ENCODE measurements around the gene PAK4. TPM values are rescaled to one million over a fixed set of nuclear protein-coding genes. Genes with fewer than 3 reads are reported as not detected.

The PAK4 gene
- total RNA-seq, 2 experiments from 2014 or later: 9.8 to 11.5 TPM

GRCh38 chr19:39147480-39147879 is 21.9 kb downstream of the PAK4 start:
- CTCF ChIA-PET: no interaction called here
- Mint-ChIP-seq H3K27me3 (no peaks in the 10 kb centered on the region), H3K9me3 (no peaks in the 10 kb centered on the region), H3K36me3 (ENCODE audit: low read depth) (peaks cover 5% of the 10 kb centered on the region), H3K4me3 (no peak overlapping the region), H3K4me1 (ENCODE audit: low read depth) (peaks cover 11% of the 10 kb centered on the region), H3K27ac (no peak overlapping the region)
- DNase-seq (no peak), ATAC-seq (no peak)
- TF ChIP-seq CTCF (IDR thresholded peaks at IDR 0.05): no peak
- intact Hi-C loops (cut with micrococcal nuclease): no loop called here
- POLR2A ChIA-PET: no interaction called here

DNA sequence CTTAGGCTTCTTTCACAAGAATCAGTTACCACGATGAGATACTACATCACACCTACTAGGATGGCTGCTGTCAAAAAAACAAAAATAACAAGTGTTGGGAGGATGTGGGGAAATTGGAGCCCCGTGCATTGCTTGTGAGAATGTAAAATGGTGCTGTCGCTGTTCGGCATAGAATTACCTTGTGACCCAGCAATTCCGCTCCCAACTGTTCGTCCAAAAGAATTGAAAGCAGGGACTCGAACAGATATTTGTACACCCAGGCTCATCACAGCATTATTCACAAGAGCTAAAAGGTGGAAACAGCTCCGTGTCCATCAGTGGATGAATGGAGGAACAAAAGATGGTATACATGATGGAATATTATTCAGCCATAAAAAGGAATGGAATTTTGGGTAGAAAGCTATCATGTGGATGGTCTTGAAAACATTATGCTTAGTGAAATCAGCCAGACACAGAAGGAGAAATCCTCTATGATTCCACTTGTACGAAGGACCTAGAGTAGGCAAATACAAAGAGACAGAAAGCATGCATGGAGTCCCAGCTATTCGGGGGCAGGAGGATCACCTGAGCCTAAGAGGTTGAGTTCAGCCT is 23.4 kb downstream of the PAK4 start:
- ATAC-seq: no peak
- DNase-seq: no peak
- ChIA-PET CTCF (interaction anchor here (1.2 kb wide), 1 partner anchor 38 kb away, joined by 3 read pairs; no protein-coding TSS in a partner anchor), POLR2A (no interaction called here)
- Mint-ChIP-seq H3K9me3 (no peaks in the 10 kb centered on the region), H3K27me3 (no peaks in the 10 kb centered on the region), H3K4me1 (ENCODE audit: low read depth) (peaks cover 9% of the 10 kb centered on the region), H3K4me3 (no peak overlapping the region), H3K27ac (no peak overlapping the region), H3K36me3 (ENCODE audit: low read depth) (peaks cover 5% of the 10 kb centered on the region)
- intact Hi-C loops (cut with micrococcal nuclease): no loop called here
- TF ChIP-seq CTCF (IDR thresholded peaks at IDR 0.05): no peak

DNA sequence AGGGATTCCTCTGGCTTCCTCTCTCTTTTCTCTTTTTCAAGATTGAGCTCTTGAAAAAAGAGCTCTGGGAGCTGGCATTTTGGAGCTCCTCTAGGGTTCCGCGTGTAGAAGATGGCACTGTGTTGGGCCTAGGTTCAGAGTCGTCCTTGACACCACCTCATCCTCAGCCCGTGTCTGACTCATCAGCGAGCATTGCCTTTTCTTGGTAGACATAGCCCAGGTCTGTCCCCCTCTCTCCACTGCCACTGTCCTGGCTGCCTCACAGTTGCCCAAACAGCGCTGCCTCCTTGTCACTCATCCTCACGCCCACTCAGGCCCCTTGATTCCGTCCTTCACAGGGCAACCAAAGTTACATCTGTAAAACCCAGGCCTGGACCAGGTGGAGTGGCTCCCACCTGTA is 24.6 kb downstream of the PAK4 start:
- no peak overlapping the region for H3K4me3 Mint-ChIP-seq
- H3K27ac Mint-ChIP-seq: no peak overlapping the region
- H3K9me3 Mint-ChIP-seq: no peaks in the 10 kb centered on the region
- DNase-seq: no peak
- H3K36me3 Mint-ChIP-seq (ENCODE audit: low read depth): peaks cover 5% of the 10 kb centered on the region
- H3K4me1 Mint-ChIP-seq (ENCODE audit: low read depth): peaks cover 11% of the 10 kb centered on the region
- ATAC-seq: no peak
- POLR2A ChIA-PET: no interaction called here
- CTCF ChIA-PET: interaction anchor here (1.2 kb wide), 1 partner anchor 37 kb away, joined by 3 read pairs; no protein-coding TSS in a partner anchor
- no peaks in the 10 kb centered on the region for H3K27me3 Mint-ChIP-seq
- intact Hi-C loops (cut with micrococcal nuclease): no loop called here
- TF ChIP-seq CTCF (IDR thresholded peaks at IDR 0.05): no peak

- Mint-ChIP-seq H3K4me1 (ENCODE audit: low read depth) (peaks cover 12% of the 10 kb centered on the region), H3K27me3 (no peaks in the 10 kb centered on the region), H3K4me3 (no peak overlapping the region), H3K36me3 (ENCODE audit: low read depth) (peaks cover 5% of the 10 kb centered on the region), H3K27ac (no peak overlapping the region), H3K9me3 (no peaks in the 10 kb centered on the region)
- ATAC-seq: no peak
- no peak for DNase-seq
- no peak for TF ChIP-seq CTCF (IDR thresholded peaks at IDR 0.05)
- intact Hi-C loops (cut with micrococcal nuclease): no loop called here
- ChIA-PET CTCF (interaction anchor here (0.7 to 1.0 kb wide), 2 partner anchors 99 to 176 kb away, joined by 3 read pairs; no protein-coding TSS in a partner anchor), POLR2A (no interaction called here)
These were observed 25.4 kb downstream of the PAK4 start for GRCh38 chr19:39150807-39151600.

DNA sequence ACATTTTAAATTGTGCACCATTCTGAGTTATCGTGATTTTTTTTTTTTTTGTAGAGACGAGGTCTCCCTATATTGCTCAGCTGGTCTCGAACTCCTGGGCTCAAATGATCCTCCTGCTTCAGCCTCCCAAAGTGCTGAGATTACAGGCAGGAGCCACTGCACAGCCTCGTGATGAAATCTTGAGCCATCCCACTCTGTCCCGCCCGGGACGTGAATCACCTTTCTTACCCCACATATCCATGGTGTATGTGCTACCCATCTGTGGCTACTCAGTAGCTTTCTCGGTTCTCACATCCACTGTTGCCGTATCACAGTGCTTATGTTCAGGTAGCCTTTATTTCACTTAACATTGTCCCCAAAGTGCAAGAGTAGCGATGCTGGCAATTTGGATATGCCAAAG is 26.5 kb downstream of the PAK4 start:
- ATAC-seq (no peak), DNase-seq (no peak)
- Mint-ChIP-seq H3K9me3 (no peaks in the 10 kb centered on the region), H3K4me1 (ENCODE audit: low read depth) (peaks cover 16% of the 10 kb centered on the region), H3K36me3 (ENCODE audit: low read depth) (peaks cover 5% of the 10 kb centered on the region), H3K27ac (no peak overlapping the region), H3K4me3 (no peak overlapping the region), H3K27me3 (no peaks in the 10 kb centered on the region)
- ChIA-PET CTCF (interaction anchor here (0.7 to 1.0 kb wide), 3 partner anchors 30 to 178 kb away, joined by 3 read pairs; no protein-coding TSS in a partner anchor), POLR2A (no interaction called here)
- intact Hi-C loops (cut with micrococcal nuclease): no loop called here
- TF ChIP-seq CTCF (IDR thresholded peaks at IDR 0.05): no peak

All from activated CD8-positive, alpha-beta T cell treated with anti-CD3 and anti-CD28 coated beads for 36 hours (primary cell).